GM23338 (cell line): ENCODE measurements around the gene GEMIN2. TPM values are rescaled to one million over a fixed set of nuclear protein-coding genes. Genes with fewer than 3 reads are reported as not detected.
"Not testable (repeated sequence)": the region's sequence is repeated elsewhere in the genome, so short reads cannot be mapped to it uniquely, and the experiment has no call there.

ENCODE experiments used
- ATAC-seq: fragments of 200-7000 bp; cut with Tn5 transposase; 3 replicates; pipeline ENCODE4 v1.9.1; 2020
- DNase-seq: peaks from one replicate; pipeline ENCODE4 v3.0.0-alpha.2; 2015; ENCODE audit warnings: low spot score
- H2AFZ ChIP-seq: fragments of 200-600 bp; sonication (generic); 2 replicates; pipeline ENCODE4 v1.8.0; 2016; ENCODE audit warnings: antibody characterized with exemption, mild to moderate bottlenecking, moderate library complexity
- H3F3A ChIP-seq: fragments of 200-600 bp; sonication (generic); replicated peaks from 2 replicates; pipeline ENCODE4 v1.8.0; 2017; ENCODE audit warnings: antibody characterized with exemption, mixed run types, low read depth
- H3K27ac ChIP-seq: fragments of 200-600 bp; sonication (generic); 2 replicates; pipeline ENCODE4 v1.6.1; 2016; ENCODE audit warnings: low read depth
- H3K27me3 ChIP-seq: fragments of 200-600 bp; sonication (generic); 2 replicates; pipeline ENCODE4 v1.8.0; 2016; ENCODE audit warnings: mild to moderate bottlenecking, mixed run types, moderate library complexity; ENCODE audit not compliant: insufficient read depth
- H3K36me3 ChIP-seq: fragments of 200-600 bp; sonication (generic); 2 replicates; pipeline ENCODE4 v1.8.0; 2016; ENCODE audit warnings: mild to moderate bottlenecking; ENCODE audit not compliant: insufficient read depth
- H3K4me1 ChIP-seq: fragments of 200-600 bp; sonication (generic); 2 replicates; pipeline ENCODE4 v1.8.0; 2016; ENCODE audit warnings: mild to moderate bottlenecking, moderate library complexity; ENCODE audit not compliant: insufficient read depth
- H3K4me2 ChIP-seq: fragments of 200-600 bp; sonication (generic); 2 replicates; pipeline ENCODE4 v1.7.1; 2017; ENCODE audit warnings: mixed run types
- H3K4me3 ChIP-seq: fragments of 200-600 bp; sonication (generic); 2 replicates; pipeline ENCODE4 v1.6.1; 2016; ENCODE audit warnings: mixed run types
- H3K79me2 ChIP-seq: fragments of 200-600 bp; sonication (generic); replicated peaks from 2 replicates; pipeline ENCODE4 v1.8.0; 2017; ENCODE audit warnings: mild to moderate bottlenecking; ENCODE audit not compliant: insufficient read depth
- H3K9me2 ChIP-seq: fragments of 200-600 bp; sonication (generic); 2 replicates; pipeline ENCODE4 v1.8.0; 2017; ENCODE audit not compliant: insufficient read depth
- H4K20me1 ChIP-seq: fragments of 200-600 bp; sonication (generic); replicated peaks from 2 replicates; pipeline ENCODE4 v1.8.0; 2017; ENCODE audit warnings: mild to moderate bottlenecking; ENCODE audit not compliant: insufficient read depth
- H3K27ac Mint-ChIP-seq: 2 replicates; pipeline ENCODE4 v1.8.0; 2020; ENCODE audit warnings: inconsistent platforms, mild to moderate bottlenecking, moderate library complexity, mixed read lengths
- H3K27me3 Mint-ChIP-seq: 3 replicates; pipeline ENCODE4 v1.8.0; 2022; ENCODE audit warnings: low read depth, mild to moderate bottlenecking, moderate library complexity, mixed read lengths, inconsistent platforms; ENCODE audit not compliant: insufficient read depth, poor library complexity
- H3K36me3 Mint-ChIP-seq: 3 replicates; pipeline ENCODE4 v1.8.0; 2021; ENCODE audit warnings: low read depth, mild to moderate bottlenecking, inconsistent platforms, moderate library complexity, mixed read lengths
- H3K4me1 Mint-ChIP-seq: 3 replicates; pipeline ENCODE4 v1.8.0; 2020; ENCODE audit warnings: mild to moderate bottlenecking, inconsistent platforms, mixed read lengths
- H3K4me3 Mint-ChIP-seq: 3 replicates; pipeline ENCODE4 v1.8.0; 2021; ENCODE audit warnings: moderate library complexity, mild to moderate bottlenecking, inconsistent platforms, mixed read lengths
- H3K9me3 Mint-ChIP-seq: 3 replicates; pipeline ENCODE4 v1.8.0; 2020; ENCODE audit warnings: moderate library complexity, mild to moderate bottlenecking, inconsistent platforms, mixed read lengths
- CREB1 ChIP-seq: fragments of 250-450 bp; sonication (Bioruptor Pico); IDR thresholded peaks from 2 replicates; pipeline ENCODE4 v1.5.0; 2020; ENCODE audit warnings: low read depth, mild to moderate bottlenecking, moderate library complexity
- EZH2 ChIP-seq: fragments of 200-600 bp; sonication (generic); IDR thresholded peaks from one replicate; pipeline ENCODE4 v1.8.0; 2017; ENCODE audit warnings: antibody characterized with exemption, mild to moderate bottlenecking, low read depth; ENCODE audit not compliant: unreplicated experiment
- EZH2phosphoT487 ChIP-seq: fragments of 200-600 bp; sonication (generic); IDR thresholded peaks from one replicate; pipeline ENCODE4 v1.8.1; 2018; ENCODE audit warnings: antibody characterized with exemption; ENCODE audit not compliant: unreplicated experiment
- JUNB ChIP-seq: IDR thresholded peaks from one replicate; pipeline ENCODE4 v1.6.1; 2016; ENCODE audit warnings: antibody characterized with exemption; ENCODE audit not compliant: unreplicated experiment
- NANOG ChIP-seq: IDR thresholded peaks from 2 replicates; pipeline ENCODE4 v1.6.1; 2016; ENCODE audit warnings: antibody characterized with exemption, borderline replicate concordance
- POLR2AphosphoS5 ChIP-seq: IDR thresholded peaks from 2 replicates; pipeline ENCODE4 v1.6.1; 2016; ENCODE audit warnings: antibody characterized with exemption, low read depth
- STAT1 ChIP-seq: IDR thresholded peaks from one replicate; pipeline ENCODE4 v1.6.1; 2016; ENCODE audit warnings: antibody characterized with exemption; ENCODE audit not compliant: unreplicated experiment
- ZNF114 ChIP-seq: fragments of 250-450 bp; sonication (Bioruptor Pico); IDR thresholded peaks from 2 replicates; pipeline ENCODE4 v1.5.0; 2020; ENCODE audit warnings: mild to moderate bottlenecking, moderate library complexity
- ZNF331 ChIP-seq: fragments of 250-450 bp; sonication (Bioruptor Pico); IDR thresholded peaks from 2 replicates; pipeline ENCODE4 v1.5.0; 2020; ENCODE audit warnings: low read depth, mild to moderate bottlenecking, moderate library complexity
- polyA plus RNA-seq: library from polyadenylated mRNA; unstranded; fragments of >200 nt; fragmentation: Nextera tagmentation; extraction: Ambion mirVana; gene quantifications from 2 replicates; pipeline ENCODE4 v1.2.1, GENCODE V29; 2016
- total RNA-seq: library from RNA; depleted of rRNA; stranded (reverse); fragments of >200 nt; shearing (Covaris generic); gene quantifications from 2 replicates; pipeline ENCODE4 v1.2.3, GENCODE V29; 2014
- TF ChIP-seq, protein P1 (sequence below): IDR thresholded peaks from 2 replicates; pipeline ENCODE4 v1.6.1; 2016; ENCODE audit warnings: antibody characterized with exemption
- TF ChIP-seq, protein P2 (sequence below): IDR thresholded peaks from one replicate; pipeline ENCODE4 v1.6.1; 2018; ENCODE audit warnings: antibody characterized with exemption; ENCODE audit not compliant: unreplicated experiment
- TF ChIP-seq, protein P3 (sequence below), 2 experiments: fragments of 200-600 bp in 1 of 2; sonication (generic) in 1 of 2; conservative IDR thresholded peaks; 2 replicates each; pipeline versions ENCODE4 v1.5.1 to v1.6.1; 2016 to 2017; ENCODE audit warnings: antibody characterized with exemption in 2 of 2, low read depth in 2 of 2, mild to moderate bottlenecking in 2 of 2, moderate library complexity in 1 of 2

Gene GEMIN2
- total and polyA plus RNA-seq, 2 experiments from 2014 or later = 37.0 to 61.6 TPM

DNA sequence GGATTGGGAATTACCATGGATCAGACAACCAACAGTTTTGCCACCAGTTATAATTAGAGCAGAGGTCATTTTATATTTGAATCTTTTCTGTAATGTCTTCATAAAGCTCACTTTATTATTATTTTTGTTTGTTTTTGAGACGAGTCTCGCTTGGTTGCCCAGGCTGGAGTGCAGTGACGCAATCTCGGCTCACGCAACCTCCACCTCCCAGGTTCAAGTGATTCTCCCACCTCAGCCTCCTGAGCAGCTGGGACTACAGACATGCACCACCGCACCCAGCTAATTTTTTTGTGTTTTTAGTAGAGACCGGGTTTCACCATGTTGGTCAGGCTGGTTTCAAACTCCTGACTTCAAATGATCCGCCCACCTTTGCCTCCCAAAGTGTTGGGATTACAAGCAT is 23.7 kb downstream of the GEMIN2 start:
- H3K4me1 Mint-ChIP-seq, ATAC-seq, H3K27me3 ChIP-seq, H3K36me3 ChIP-seq, DNase-seq, H3K4me2 ChIP-seq, H3K4me3 Mint-ChIP-seq, H3K79me2 ChIP-seq, H2AFZ ChIP-seq, H3K27ac Mint-ChIP-seq, H3F3A ChIP-seq, H3K9me2 ChIP-seq, H3K4me1 ChIP-seq, H3K27ac ChIP-seq, H4K20me1 ChIP-seq, H3K4me3 ChIP-seq, H3K27me3 Mint-ChIP-seq: not testable (repeated sequence)
- Mint-ChIP-seq H3K9me3 (peaks cover 25% of the 10 kb centered on the region), H3K36me3 (peaks cover 75% of the 10 kb centered on the region)

DNA sequence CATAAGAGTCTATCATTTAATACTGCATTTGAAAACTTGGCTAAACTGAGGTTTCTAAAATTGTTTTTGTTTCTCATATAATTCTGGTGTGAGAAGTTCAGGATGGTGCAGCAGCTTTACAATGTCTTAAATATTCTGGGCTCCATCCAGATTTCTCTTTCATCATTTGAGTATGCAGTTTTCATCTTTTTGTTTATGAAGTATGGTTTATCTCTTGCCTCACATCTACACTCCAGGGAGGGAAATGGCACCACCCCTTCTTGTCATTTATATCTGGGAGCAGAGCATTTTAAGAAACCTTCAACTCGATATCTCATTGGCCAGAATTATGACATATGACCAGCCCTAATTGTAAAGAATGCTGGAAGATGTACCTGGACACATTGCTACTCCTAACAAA is 24.3 kb downstream of the GEMIN2 start:
- H3K9me3 Mint-ChIP-seq = peaks cover 28% of the 10 kb centered on the region
- DNase-seq (no peak), ATAC-seq (no peak)
- H3K4me1 Mint-ChIP-seq = peaks cover 4% of the 10 kb centered on the region; the same call in 1 of the 3 replicates
- H3K4me1 ChIP-seq = peaks cover 4% of the 10 kb centered on the region; the same call in 1 of the 2 replicates
- H3K4me2 ChIP-seq = no peak overlapping the region
- no peak overlapping the region for H3K27ac Mint-ChIP-seq
- peaks cover 76% of the 10 kb centered on the region for H3K36me3 Mint-ChIP-seq
- H3K27me3 ChIP-seq = no peaks in the 10 kb centered on the region
- peaks cover 7% of the 10 kb centered on the region; the same call in 1 of the 2 replicates for H3K36me3 ChIP-seq
- H2AFZ ChIP-seq = no peak overlapping the region
- no peaks in the 10 kb centered on the region for H3K79me2 ChIP-seq
- peaks cover 3% of the 10 kb centered on the region; the same call in 1 of the 2 replicates for H4K20me1 ChIP-seq
- no peaks in the 10 kb centered on the region for H3F3A ChIP-seq
- H3K27me3 Mint-ChIP-seq = peaks cover 9% of the 10 kb centered on the region
- H3K9me2 ChIP-seq = no peaks in the 10 kb centered on the region
- no peak overlapping the region for H3K4me3 Mint-ChIP-seq
- H3K4me3 ChIP-seq = no peak overlapping the region
- H3K27ac ChIP-seq = no peak overlapping the region
- TF ChIP-seq EZH2 = no peak
- TF ChIP-seq, protein P1, sequence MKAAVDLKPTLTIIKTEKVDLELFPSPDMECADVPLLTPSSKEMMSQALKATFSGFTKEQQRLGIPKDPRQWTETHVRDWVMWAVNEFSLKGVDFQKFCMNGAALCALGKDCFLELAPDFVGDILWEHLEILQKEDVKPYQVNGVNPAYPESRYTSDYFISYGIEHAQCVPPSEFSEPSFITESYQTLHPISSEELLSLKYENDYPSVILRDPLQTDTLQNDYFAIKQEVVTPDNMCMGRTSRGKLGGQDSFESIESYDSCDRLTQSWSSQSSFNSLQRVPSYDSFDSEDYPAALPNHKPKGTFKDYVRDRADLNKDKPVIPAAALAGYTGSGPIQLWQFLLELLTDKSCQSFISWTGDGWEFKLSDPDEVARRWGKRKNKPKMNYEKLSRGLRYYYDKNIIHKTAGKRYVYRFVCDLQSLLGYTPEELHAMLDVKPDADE = no peak
- no peak for TF ChIP-seq EZH2phosphoT487
- TF ChIP-seq, protein P2, sequence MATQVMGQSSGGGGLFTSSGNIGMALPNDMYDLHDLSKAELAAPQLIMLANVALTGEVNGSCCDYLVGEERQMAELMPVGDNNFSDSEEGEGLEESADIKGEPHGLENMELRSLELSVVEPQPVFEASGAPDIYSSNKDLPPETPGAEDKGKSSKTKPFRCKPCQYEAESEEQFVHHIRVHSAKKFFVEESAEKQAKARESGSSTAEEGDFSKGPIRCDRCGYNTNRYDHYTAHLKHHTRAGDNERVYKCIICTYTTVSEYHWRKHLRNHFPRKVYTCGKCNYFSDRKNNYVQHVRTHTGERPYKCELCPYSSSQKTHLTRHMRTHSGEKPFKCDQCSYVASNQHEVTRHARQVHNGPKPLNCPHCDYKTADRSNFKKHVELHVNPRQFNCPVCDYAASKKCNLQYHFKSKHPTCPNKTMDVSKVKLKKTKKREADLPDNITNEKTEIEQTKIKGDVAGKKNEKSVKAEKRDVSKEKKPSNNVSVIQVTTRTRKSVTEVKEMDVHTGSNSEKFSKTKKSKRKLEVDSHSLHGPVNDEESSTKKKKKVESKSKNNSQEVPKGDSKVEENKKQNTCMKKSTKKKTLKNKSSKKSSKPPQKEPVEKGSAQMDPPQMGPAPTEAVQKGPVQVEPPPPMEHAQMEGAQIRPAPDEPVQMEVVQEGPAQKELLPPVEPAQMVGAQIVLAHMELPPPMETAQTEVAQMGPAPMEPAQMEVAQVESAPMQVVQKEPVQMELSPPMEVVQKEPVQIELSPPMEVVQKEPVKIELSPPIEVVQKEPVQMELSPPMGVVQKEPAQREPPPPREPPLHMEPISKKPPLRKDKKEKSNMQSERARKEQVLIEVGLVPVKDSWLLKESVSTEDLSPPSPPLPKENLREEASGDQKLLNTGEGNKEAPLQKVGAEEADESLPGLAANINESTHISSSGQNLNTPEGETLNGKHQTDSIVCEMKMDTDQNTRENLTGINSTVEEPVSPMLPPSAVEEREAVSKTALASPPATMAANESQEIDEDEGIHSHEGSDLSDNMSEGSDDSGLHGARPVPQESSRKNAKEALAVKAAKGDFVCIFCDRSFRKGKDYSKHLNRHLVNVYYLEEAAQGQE = no peak
- TF ChIP-seq NANOG = no peak
- no peak for TF ChIP-seq POLR2AphosphoS5
- TF ChIP-seq ZNF114 (CRISPR knock-in tag) = no peak
- TF ChIP-seq, protein P3, sequence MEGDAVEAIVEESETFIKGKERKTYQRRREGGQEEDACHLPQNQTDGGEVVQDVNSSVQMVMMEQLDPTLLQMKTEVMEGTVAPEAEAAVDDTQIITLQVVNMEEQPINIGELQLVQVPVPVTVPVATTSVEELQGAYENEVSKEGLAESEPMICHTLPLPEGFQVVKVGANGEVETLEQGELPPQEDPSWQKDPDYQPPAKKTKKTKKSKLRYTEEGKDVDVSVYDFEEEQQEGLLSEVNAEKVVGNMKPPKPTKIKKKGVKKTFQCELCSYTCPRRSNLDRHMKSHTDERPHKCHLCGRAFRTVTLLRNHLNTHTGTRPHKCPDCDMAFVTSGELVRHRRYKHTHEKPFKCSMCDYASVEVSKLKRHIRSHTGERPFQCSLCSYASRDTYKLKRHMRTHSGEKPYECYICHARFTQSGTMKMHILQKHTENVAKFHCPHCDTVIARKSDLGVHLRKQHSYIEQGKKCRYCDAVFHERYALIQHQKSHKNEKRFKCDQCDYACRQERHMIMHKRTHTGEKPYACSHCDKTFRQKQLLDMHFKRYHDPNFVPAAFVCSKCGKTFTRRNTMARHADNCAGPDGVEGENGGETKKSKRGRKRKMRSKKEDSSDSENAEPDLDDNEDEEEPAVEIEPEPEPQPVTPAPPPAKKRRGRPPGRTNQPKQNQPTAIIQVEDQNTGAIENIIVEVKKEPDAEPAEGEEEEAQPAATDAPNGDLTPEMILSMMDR (conservative IDR thresholded peaks at IDR 0.05; ENCODE audit: low read depth in 2 of 2) = no peak
- TF ChIP-seq CREB1 = no peak
- TF ChIP-seq ZNF331 (CRISPR knock-in tag) = no peak
- no peak for TF ChIP-seq STAT1
- TF ChIP-seq JUNB = no peak
